Activated CD8-positive, alpha-beta T cell treated with anti-CD3 and anti-CD28 coated beads for 36 hours (primary cell): ENCODE measurements around the gene NAALADL2. TPM values are rescaled to one million over a fixed set of nuclear protein-coding genes. Genes with fewer than 3 reads are reported as not detected.
"Not testable (repeated sequence)": the region's sequence is repeated elsewhere in the genome, so short reads cannot be mapped to it uniquely, and the experiment has no call there.

Source experiments
- ATAC-seq: fragments of 200-7000 bp; cut with Tn5 transposase; one replicate; pipeline ENCODE4 v1.10.0; 2021; ENCODE audit warnings: mild to moderate bottlenecking, moderate library complexity
- CTCF ChIA-PET: fragments of 350-600 bp; sonication (Branson Sonifier 250); formaldehyde crosslinking; loops from one replicate; lab custom pipeline; 2021; ENCODE audit warnings: antibody characterized with exemption; lab: Charles Lee
- POLR2A ChIA-PET: fragments of 350-600 bp; sonication (Branson Sonifier 250); formaldehyde crosslinking; loops from one replicate; lab custom pipeline; 2021; ENCODE audit warnings: antibody characterized with exemption; lab: Charles Lee
- DNase-seq: peaks from one replicate; pipeline ENCODE4 v3.0.0-alpha.2; 2020
- H3K27ac Mint-ChIP-seq: one replicate; pipeline ENCODE4 v1.8.0; 2021; ENCODE audit warnings: mild to moderate bottlenecking, mixed read lengths
- H3K27me3 Mint-ChIP-seq: one replicate; pipeline ENCODE4 v1.8.0; 2021; ENCODE audit warnings: mixed read lengths
- H3K36me3 Mint-ChIP-seq: one replicate; pipeline ENCODE4 v1.8.0; 2021; ENCODE audit warnings: low read depth, mixed read lengths
- H3K4me1 Mint-ChIP-seq: one replicate; pipeline ENCODE4 v1.8.0; 2021; ENCODE audit warnings: low read depth, mixed read lengths
- H3K4me3 Mint-ChIP-seq: one replicate; pipeline ENCODE4 v1.8.0; 2021; ENCODE audit warnings: mild to moderate bottlenecking, moderate library complexity, mixed read lengths
- H3K9me3 Mint-ChIP-seq: one replicate; pipeline ENCODE4 v1.8.0; 2021; ENCODE audit warnings: mixed read lengths
- intact Hi-C: fragments of 100-400 bp; cut with micrococcal nuclease; formaldehyde crosslinking; loops from one replicate; pipeline ENCODE4 v1.10.0; 2022
- total RNA-seq, 2 experiments: library from RNA; stranded (reverse); gene quantifications; one replicate each; pipeline ENCODE4 v1.2.3, GENCODE V29; 2021
- TF ChIP-seq, protein P1 (sequence below): fragments of 200-600 bp; IDR thresholded peaks from one replicate; pipeline ENCODE4 v1.8.0; 2022; ENCODE audit warnings: antibody characterized with exemption, mild to moderate bottlenecking

NAALADL2 gene
- total RNA-seq, 2 experiments from 2014 or later, result 0.60 TPM; not detected in 1

DNA sequence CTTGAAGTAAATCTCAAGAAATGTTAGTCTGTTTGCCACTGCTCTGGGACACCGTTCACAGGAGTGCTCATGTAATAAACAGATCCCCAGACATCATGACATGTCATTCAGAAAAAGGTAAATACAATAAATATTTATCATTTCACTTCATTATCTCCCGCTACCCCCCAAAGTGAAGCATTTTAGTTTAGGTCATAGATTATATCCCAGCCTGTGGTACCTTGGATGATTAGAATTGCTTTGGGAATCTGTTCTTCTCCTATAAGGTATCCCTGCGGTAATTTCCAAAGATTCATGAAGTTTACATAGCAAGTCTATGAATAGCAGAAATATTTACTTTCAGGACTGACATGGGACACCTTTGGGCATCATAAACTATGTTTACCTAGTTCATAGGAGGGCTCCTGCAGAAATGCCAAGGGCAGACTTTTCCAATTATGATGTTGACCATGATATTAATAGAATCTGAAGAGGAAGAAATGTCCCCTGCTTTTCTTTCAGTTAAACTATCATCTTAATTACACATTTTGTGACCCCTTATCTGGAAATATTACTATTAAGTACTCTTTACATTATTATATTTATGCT, 268.0 kb downstream of the NAALADL2 start:
- H3K4me1 Mint-ChIP-seq, result no peaks in the 10 kb centered on the region
- no peaks in the 10 kb centered on the region for H3K27me3 Mint-ChIP-seq
- H3K4me3 Mint-ChIP-seq, result no peak overlapping the region
- H3K9me3 Mint-ChIP-seq, result peaks cover 3% of the 10 kb centered on the region
- H3K27ac Mint-ChIP-seq, result no peak overlapping the region
- intact Hi-C loops, result no loop called here
- TF ChIP-seq, protein P1, sequence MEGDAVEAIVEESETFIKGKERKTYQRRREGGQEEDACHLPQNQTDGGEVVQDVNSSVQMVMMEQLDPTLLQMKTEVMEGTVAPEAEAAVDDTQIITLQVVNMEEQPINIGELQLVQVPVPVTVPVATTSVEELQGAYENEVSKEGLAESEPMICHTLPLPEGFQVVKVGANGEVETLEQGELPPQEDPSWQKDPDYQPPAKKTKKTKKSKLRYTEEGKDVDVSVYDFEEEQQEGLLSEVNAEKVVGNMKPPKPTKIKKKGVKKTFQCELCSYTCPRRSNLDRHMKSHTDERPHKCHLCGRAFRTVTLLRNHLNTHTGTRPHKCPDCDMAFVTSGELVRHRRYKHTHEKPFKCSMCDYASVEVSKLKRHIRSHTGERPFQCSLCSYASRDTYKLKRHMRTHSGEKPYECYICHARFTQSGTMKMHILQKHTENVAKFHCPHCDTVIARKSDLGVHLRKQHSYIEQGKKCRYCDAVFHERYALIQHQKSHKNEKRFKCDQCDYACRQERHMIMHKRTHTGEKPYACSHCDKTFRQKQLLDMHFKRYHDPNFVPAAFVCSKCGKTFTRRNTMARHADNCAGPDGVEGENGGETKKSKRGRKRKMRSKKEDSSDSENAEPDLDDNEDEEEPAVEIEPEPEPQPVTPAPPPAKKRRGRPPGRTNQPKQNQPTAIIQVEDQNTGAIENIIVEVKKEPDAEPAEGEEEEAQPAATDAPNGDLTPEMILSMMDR, result no peak
- ChIA-PET POLR2A (no interaction called here), CTCF (no interaction called here)
- no peaks in the 10 kb centered on the region for H3K36me3 Mint-ChIP-seq
- no peak for ATAC-seq
- no peak for DNase-seq

DNA sequence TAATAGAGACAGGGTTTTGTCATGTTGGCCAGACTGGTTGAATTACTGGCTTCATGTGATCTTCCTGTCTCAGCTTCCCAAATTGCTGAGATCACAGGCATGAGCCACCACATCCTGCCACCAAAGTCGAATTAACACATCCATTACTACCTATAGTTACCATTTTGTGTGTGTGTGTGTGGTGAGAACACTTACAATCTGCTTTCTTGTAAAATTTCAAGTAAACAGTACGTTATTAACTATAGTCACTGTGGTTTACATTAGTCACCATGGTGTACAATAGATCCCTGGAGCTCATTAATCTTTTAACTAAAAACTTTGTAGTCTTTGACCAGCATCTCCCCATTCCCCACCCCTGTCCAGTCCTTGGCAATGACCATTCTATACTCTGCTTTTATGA, 270.0 kb downstream of the NAALADL2 start:
- ChIA-PET POLR2A (no interaction called here), CTCF (no interaction called here)
- peaks cover 6% of the 10 kb centered on the region for H3K9me3 Mint-ChIP-seq
- no peak overlapping the region for H3K27ac Mint-ChIP-seq
- H3K4me1 Mint-ChIP-seq, result no peaks in the 10 kb centered on the region
- no peak overlapping the region for H3K4me3 Mint-ChIP-seq
- H3K27me3 Mint-ChIP-seq, result no peaks in the 10 kb centered on the region
- intact Hi-C loops, result no loop called here
- TF ChIP-seq, protein P1, result no peak
- no peak for DNase-seq
- H3K36me3 Mint-ChIP-seq, result no peaks in the 10 kb centered on the region
- ATAC-seq, result no peak

DNA sequence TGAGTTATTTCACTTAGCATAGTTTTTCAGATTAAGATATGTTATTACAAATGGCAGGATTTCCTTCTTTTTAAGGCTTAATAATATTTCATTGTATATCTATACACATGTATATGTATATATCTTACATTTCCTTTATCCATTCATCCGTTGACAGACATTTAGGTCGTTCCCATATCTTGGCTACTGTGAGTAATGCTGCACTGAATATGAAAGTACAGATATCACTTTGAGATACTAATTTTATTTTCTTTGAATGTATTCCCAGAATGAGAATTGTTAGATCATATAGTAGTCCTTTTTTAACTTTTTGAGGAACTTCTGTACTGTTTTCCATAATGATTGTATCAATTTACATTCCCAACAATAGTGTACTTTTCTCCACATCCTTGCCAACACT, 270.4 kb downstream of the NAALADL2 start:
- Mint-ChIP-seq H3K36me3 (no peaks in the 10 kb centered on the region), H3K4me3 (no peak overlapping the region), H3K27ac (no peak overlapping the region), H3K27me3 (no peaks in the 10 kb centered on the region), H3K9me3 (peaks cover 4% of the 10 kb centered on the region), H3K4me1 (no peaks in the 10 kb centered on the region)
- intact Hi-C loops, result no loop called here
- ChIA-PET POLR2A (no interaction called here), CTCF (no interaction called here)
- no peak for ATAC-seq
- TF ChIP-seq, protein P1, result no peak
- no peak for DNase-seq

GRCh38 chr3:175131866-175132265, 272.7 kb downstream of the NAALADL2 start:
- H3K27me3 Mint-ChIP-seq, intact Hi-C loops, H3K27ac Mint-ChIP-seq, H3K4me1 Mint-ChIP-seq, ATAC-seq, H3K4me3 Mint-ChIP-seq, H3K36me3 Mint-ChIP-seq, CTCF ChIA-PET, POLR2A ChIA-PET, H3K9me3 Mint-ChIP-seq, DNase-seq: not testable (repeated sequence)

- POLR2A ChIA-PET, CTCF ChIA-PET, H3K9me3 Mint-ChIP-seq, ATAC-seq, H3K4me3 Mint-ChIP-seq, H3K27ac Mint-ChIP-seq, H3K36me3 Mint-ChIP-seq, H3K27me3 Mint-ChIP-seq, H3K4me1 Mint-ChIP-seq, DNase-seq, intact Hi-C loops: not testable (repeated sequence)
Measured at GRCh38 chr3:175132706-175133105, 273.6 kb downstream of the NAALADL2 start.

DNA sequence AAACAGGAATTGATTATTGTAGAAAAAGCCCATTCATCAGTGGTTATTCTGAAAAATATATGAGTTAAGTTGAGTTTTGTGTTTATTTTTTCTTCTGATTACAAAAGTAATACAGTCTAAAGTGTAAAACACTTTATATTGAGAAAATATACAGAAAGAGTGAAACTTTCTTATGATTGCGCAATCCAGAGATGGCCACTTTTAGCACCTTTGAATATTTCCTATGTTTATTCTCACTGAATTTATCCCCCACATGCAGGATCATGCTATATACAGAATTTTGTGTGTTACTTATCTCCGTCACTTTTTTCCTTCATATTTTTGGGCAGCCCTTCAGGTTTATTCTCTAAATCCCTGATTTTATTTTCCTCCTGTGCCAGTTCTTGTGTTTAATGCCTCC, 285.2 kb downstream of the NAALADL2 start:
- intact Hi-C loops, result no loop called here
- H3K27ac Mint-ChIP-seq, result no peak overlapping the region
- H3K27me3 Mint-ChIP-seq, result no peaks in the 10 kb centered on the region
- ATAC-seq, result no peak
- no peaks in the 10 kb centered on the region for H3K4me1 Mint-ChIP-seq
- H3K36me3 Mint-ChIP-seq, result no peaks in the 10 kb centered on the region
- no peak overlapping the region for H3K4me3 Mint-ChIP-seq
- CTCF ChIA-PET, result no interaction called here
- TF ChIP-seq, protein P1, result no peak
- peaks cover 2% of the 10 kb centered on the region for H3K9me3 Mint-ChIP-seq
- POLR2A ChIA-PET, result no interaction called here
- DNase-seq, result no peak
